ENCODE results near the gene EHMT1. TPM values are rescaled to one million over a fixed set of nuclear protein-coding genes. Genes with fewer than 3 reads are reported as not detected.
"Not testable (repeated sequence)": the region's sequence is repeated elsewhere in the genome, so short reads cannot be mapped to it uniquely, and the experiment has no call there.

EHMT1 gene
- total RNA-seq, 4 donors from 2014 or later, result 96.4 to 136 (median 118) TPM

- TF ChIP-seq EP300 (IDR thresholded peaks at IDR 0.05) (no peak), POLR2A (IDR thresholded peaks at IDR 0.05) (no peak), CTCF (IDR thresholded peaks at IDR 0.05) (no peak)
- Histone ChIP-seq H3K4me1 (peaks cover 0 to 53% (median 26%) of the 10 kb centered on the region in 4 donors), H3K27ac (peak overlapping the region in 3 of 4 donors; percentile 83 to 90 (median 85)), H3K36me3 (peaks cover 0 to 25% (median 1%) of the 10 kb centered on the region in 3 donors), H3K9me3 (no peaks in the 10 kb centered on the region), H3K4me3 (peak overlapping the region; percentile 54 to 88 (median 70)), H3K27me3 (no peaks in the 10 kb centered on the region)
- DNase-seq (ENCODE audit: low spot score in 2 of 2), result no peak
- 0% methylated on average over 23 to 39 of the region's 58 CpGs for WGBS, 2 donors
These were observed 639 bp downstream of the EHMT1 start for GRCh38 chr9:137619240-137620047.

- whole genome bisulfite sequencing, 2 donors, result 52 to 55% methylated on average over 4 of the region's 4 CpGs
- Histone ChIP-seq H3K4me3 (peak overlapping the region; percentile 54 to 88 (median 70)), H3K27ac (peak overlapping the region in 3 of 4 donors; percentile 83 to 90 (median 85))
These were observed 1.2 kb downstream of the EHMT1 start for GRCh38 chr9:137620048-137620405.

GRCh38 chr9:137620581-137620980 is 1.8 kb downstream of the EHMT1 start:
- Histone ChIP-seq H3K27ac (peak overlapping the region in 1 of 4 donors; percentile 90), H3K27me3 (no peaks in the 10 kb centered on the region), H3K9me3 (no peaks in the 10 kb centered on the region), H3K4me3 (no peak overlapping the region), H3K36me3 (peaks cover 0 to 14% (median 0%) of the 10 kb centered on the region in 3 donors), H3K4me1 (peaks cover 0 to 58% (median 26%) of the 10 kb centered on the region in 4 donors)
- no peak for DNase-seq (ENCODE audit: low spot score in 2 of 2)
- 76 to 79% methylated on average over 7 of the region's 7 CpGs for WGBS, 2 donors
- TF ChIP-seq CTCF (IDR thresholded peaks at IDR 0.05) (no peak), EP300 (IDR thresholded peaks at IDR 0.05) (no peak), POLR2A (IDR thresholded peaks at IDR 0.05) (no peak)

More at GRCh38 chr9:137620048-137620405, 1.2 kb downstream of the EHMT1 start:
- H3K4me1 ChIP-seq, result peaks cover 0 to 54% (median 26%) of the 10 kb centered on the region in 4 donors
- TF ChIP-seq CTCF (IDR thresholded peaks at IDR 0.05) (no peak), POLR2A (IDR thresholded peaks at IDR 0.05) (no peak), EP300 (IDR thresholded peaks at IDR 0.05) (no peak)
- peaks cover 0 to 20% (median 0%) of the 10 kb centered on the region in 3 donors for H3K36me3 ChIP-seq
- no peaks in the 10 kb centered on the region for H3K27me3 ChIP-seq
- no peak for DNase-seq (ENCODE audit: low spot score in 2 of 2)
- no peaks in the 10 kb centered on the region for H3K9me3 ChIP-seq

- no peak overlapping the region for H3K4me3 ChIP-seq
- peak overlapping the region in 1 of 4 donors; percentile 90 for H3K27ac ChIP-seq
- no peak for DNase-seq (ENCODE audit: low spot score in 2 of 2)
- no peaks in the 10 kb centered on the region for H3K27me3 ChIP-seq
- no peak for TF ChIP-seq POLR2A (IDR thresholded peaks at IDR 0.05)
- TF ChIP-seq EP300 (IDR thresholded peaks at IDR 0.05), result no peak
- peak in 1 of 5 experiments; percentile 11 for TF ChIP-seq CTCF (IDR thresholded peaks at IDR 0.05)
- H3K4me1 ChIP-seq, result peaks cover 0 to 60% (median 26%) of the 10 kb centered on the region in 4 donors
- WGBS, 2 donors, result 41% methylated on average over 6 of the region's 6 CpGs
- H3K9me3 ChIP-seq, result no peaks in the 10 kb centered on the region
- peaks cover 0 to 7% (median 0%) of the 10 kb centered on the region in 3 donors for H3K36me3 ChIP-seq
These were observed 2.4 kb downstream of the EHMT1 start for GRCh38 chr9:137621131-137621757.

- not testable (repeated sequence) for DNase-seq (ENCODE audit: low spot score in 2 of 2); H3K27me3 ChIP-seq; H3K27ac ChIP-seq; H3K36me3 ChIP-seq; H3K9me3 ChIP-seq; H3K4me3 ChIP-seq
- H3K4me1 ChIP-seq, result peaks cover 0 to 51% (median 25%) of the 10 kb centered on the region in 4 donors
- WGBS, 2 donors, result 87% methylated on average over 8 of the region's 8 CpGs
These were observed 3.4 kb downstream of the EHMT1 start for GRCh38 chr9:137622211-137622610.
